ENCODE data around the gene C1GALT1C1L. TPM values are rescaled to one million over a fixed set of nuclear protein-coding genes. Genes with fewer than 3 reads are reported as not detected.

Gene C1GALT1C1L
- total RNA-seq, 1 experiment from 2014 or later: not detected

- Histone ChIP-seq H3K4me3 (ENCODE audit: low read length) (no peak overlapping the region), H3K9ac (ENCODE audit: low read length) (peak overlapping the region; percentile 65), H3K79me2 (ENCODE audit: low read length) (no peaks in the 10 kb centered on the region), H3K9me3 (ENCODE audit: low read length) (no peaks in the 10 kb centered on the region), H3K9me2 (replicated peaks; ENCODE audit: low read length) (no peaks in the 10 kb centered on the region), H4K20me1 (ENCODE audit: low read length) (no peaks in the 10 kb centered on the region), H3K27me3 (ENCODE audit: low read length) (no peaks in the 10 kb centered on the region), H3F3A (ENCODE audit: low read length, unreplicated experiment) (peaks cover 5% of the 10 kb centered on the region), H3K27ac (ENCODE audit: low read length) (peak overlapping the region; percentile 87), H3K4me2 (ENCODE audit: low read length) (peak overlapping the region; percentile 63), H3K4me1 (ENCODE audit: insufficient read depth, low read length) (peaks cover 40% of the 10 kb centered on the region), H2AFZ (ENCODE audit: low read length) (no peak overlapping the region), H3K36me3 (ENCODE audit: low read depth, low read length) (no peaks in the 10 kb centered on the region)
- no peak for TF ChIP-seq EZH2phosphoT487 (IDR thresholded peaks at IDR 0.05; ENCODE audit: borderline replicate concordance, low read length)
- no peak for TF ChIP-seq EZH2 (IDR thresholded peaks at IDR 0.05; ENCODE audit: low read length, unreplicated experiment)
- no peak for TF ChIP-seq CTCF (conservative IDR thresholded peaks at IDR 0.05; ENCODE audit: low read depth, low read length)
- peak; percentile 62 for DNase-seq
- no TSS peak for BruUV-seq (replicated peaks)
- ChIA-PET CTCF (no interaction called here), POLR2A (ENCODE audit: unreplicated experiment) (no interaction called here)
- peak; percentile 46 for ATAC-seq
- intact Hi-C loops (cut with micrococcal nuclease): no loop called here
These were observed 32.7 kb upstream of the C1GALT1C1L start for GRCh38 chr2:43708891-43709290.

- Histone ChIP-seq H3K9me2 (replicated peaks; ENCODE audit: low read length) (no peaks in the 10 kb centered on the region), H3K4me1 (ENCODE audit: insufficient read depth, low read length) (peaks cover 37% of the 10 kb centered on the region), H4K20me1 (ENCODE audit: low read length) (no peaks in the 10 kb centered on the region), H3K36me3 (ENCODE audit: low read depth, low read length) (no peaks in the 10 kb centered on the region), H3K4me2 (ENCODE audit: low read length) (peak overlapping the region; percentile 63; the same call in 1 of the 2 replicates), H3F3A (ENCODE audit: low read length, unreplicated experiment) (peaks cover 5% of the 10 kb centered on the region), H3K9ac (ENCODE audit: low read length) (peak overlapping the region; percentile 65), H3K9me3 (ENCODE audit: low read length) (no peaks in the 10 kb centered on the region), H3K4me3 (ENCODE audit: low read length) (no peak overlapping the region), H2AFZ (ENCODE audit: low read length) (peak overlapping the region; percentile 40; the same call in 1 of the 2 replicates), H3K79me2 (ENCODE audit: low read length) (no peaks in the 10 kb centered on the region), H3K27ac (ENCODE audit: low read length) (peak overlapping the region; percentile 87), H3K27me3 (ENCODE audit: low read length) (no peaks in the 10 kb centered on the region)
- BruUV-seq (replicated peaks): no TSS peak
- ATAC-seq (no peak), DNase-seq (no peak)
- TF ChIP-seq CTCF (conservative IDR thresholded peaks at IDR 0.05; ENCODE audit: low read depth, low read length) (no peak), EZH2 (IDR thresholded peaks at IDR 0.05; ENCODE audit: low read length, unreplicated experiment) (no peak), EZH2phosphoT487 (IDR thresholded peaks at IDR 0.05; ENCODE audit: borderline replicate concordance, low read length) (no peak)
- ChIA-PET CTCF (no interaction called here), POLR2A (ENCODE audit: unreplicated experiment) (interaction anchor here (0.6 kb wide), 1 partner anchor 99 kb away, joined by 3 read pairs; no protein-coding TSS in a partner anchor)
- intact Hi-C loops (cut with micrococcal nuclease): no loop called here
These were observed 31.9 kb upstream of the C1GALT1C1L start for GRCh38 chr2:43708178-43708577.

- ChIA-PET CTCF (interaction anchor here (0.5 kb wide), 1 partner anchor 72 kb away, joined by 7 read pairs; no protein-coding TSS in a partner anchor), POLR2A (ENCODE audit: unreplicated experiment) (interaction anchor here (0.6 kb wide), 1 partner anchor 46 kb away, joined by 5 read pairs; no protein-coding TSS in a partner anchor)
- Histone ChIP-seq H3K27ac (ENCODE audit: low read length) (peak overlapping the region; percentile 87), H3K9me2 (replicated peaks; ENCODE audit: low read length) (no peaks in the 10 kb centered on the region), H4K20me1 (ENCODE audit: low read length) (no peaks in the 10 kb centered on the region), H3K9ac (ENCODE audit: low read length) (peak overlapping the region; percentile 65), H3F3A (ENCODE audit: low read length, unreplicated experiment) (peaks cover 5% of the 10 kb centered on the region), H3K4me1 (ENCODE audit: insufficient read depth, low read length) (peaks cover 37% of the 10 kb centered on the region), H3K9me3 (ENCODE audit: low read length) (no peaks in the 10 kb centered on the region), H3K36me3 (ENCODE audit: low read depth, low read length) (no peaks in the 10 kb centered on the region), H3K4me2 (ENCODE audit: low read length) (peak overlapping the region; percentile 52), H2AFZ (ENCODE audit: low read length) (peak overlapping the region; percentile 40), H3K27me3 (ENCODE audit: low read length) (no peaks in the 10 kb centered on the region), H3K79me2 (ENCODE audit: low read length) (no peaks in the 10 kb centered on the region), H3K4me3 (ENCODE audit: low read length) (no peak overlapping the region)
- BruUV-seq (replicated peaks): TSS peak; percentile 71
- DNase-seq (peak; percentile 86), ATAC-seq (peak; percentile 94)
- intact Hi-C loops (cut with micrococcal nuclease): loop anchor here (2.0 kb wide), 3 partner anchors 51 to 91 kb away; no protein-coding TSS in a partner anchor
- TF ChIP-seq CTCF (conservative IDR thresholded peaks at IDR 0.05; ENCODE audit: low read depth, low read length): no peak
- TF ChIP-seq EZH2 (IDR thresholded peaks at IDR 0.05; ENCODE audit: low read length, unreplicated experiment): no peak
- no peak for TF ChIP-seq EZH2phosphoT487 (IDR thresholded peaks at IDR 0.05; ENCODE audit: borderline replicate concordance, low read length)
These were observed 31.2 kb upstream of the C1GALT1C1L start for GRCh38 chr2:43707255-43708015.

All from PC-3 (cell line).